Neutrophil (primary cell): ENCODE data around the gene PADI2.

ENCODE experiments used
- H3K27ac ChIP-seq: fragments of 200-600 bp; sonication (generic); 2 replicates; pipeline ENCODE4 v1.5.1; 2016; ENCODE audit warnings: mild to moderate bottlenecking, moderate library complexity
- H3K27me3 ChIP-seq: fragments of 200-600 bp; sonication (generic); 2 replicates; pipeline ENCODE4 v1.6.0; 2016; ENCODE audit warnings: mild to moderate bottlenecking
- H3K36me3 ChIP-seq: fragments of 200-600 bp; sonication (generic); 2 replicates; pipeline ENCODE4 v1.5.1; 2017
- H3K4me1 ChIP-seq, 2 experiments: fragments of 200-600 bp in 1 of 2; sonication (generic) in 1 of 2; 1 replicate in 1 of 2; 2 replicates in 1 of 2; pipeline versions ENCODE4 v1.5.1 to v1.6.1; 2013 to 2016; ENCODE audit warnings: low read depth in 1 of 2, low read length in 1 of 2, mild to moderate bottlenecking in 1 of 2, moderate library complexity in 1 of 2; ENCODE audit not compliant: control insufficient read depth in 1 of 2, insufficient read depth in 1 of 2
- H3K4me3 ChIP-seq, 2 experiments: fragments of 200-600 bp in 1 of 2; sonication (generic) in 1 of 2; 1 replicate in 1 of 2; 2 replicates in 1 of 2; pipeline ENCODE4 v1.5.1; 2013 to 2016; ENCODE audit warnings: low read depth in 1 of 2, low read length in 1 of 2, mild to moderate bottlenecking in 1 of 2, moderate library complexity in 1 of 2
- H3K9me3 ChIP-seq: fragments of 200-600 bp; sonication (generic); 2 replicates; pipeline ENCODE4 v1.5.1; 2016
- TF ChIP-seq, protein P1 (sequence below): fragments of 200-600 bp; sonication (generic); IDR thresholded peaks from 2 replicates; pipeline ENCODE4 v1.5.1; 2016; ENCODE audit warnings: antibody characterized with exemption

PADI2 gene

GRCh38 chr1:17082761-17083160 is 36.5 kb downstream of the PADI2 start:
- TF ChIP-seq, protein P1, sequence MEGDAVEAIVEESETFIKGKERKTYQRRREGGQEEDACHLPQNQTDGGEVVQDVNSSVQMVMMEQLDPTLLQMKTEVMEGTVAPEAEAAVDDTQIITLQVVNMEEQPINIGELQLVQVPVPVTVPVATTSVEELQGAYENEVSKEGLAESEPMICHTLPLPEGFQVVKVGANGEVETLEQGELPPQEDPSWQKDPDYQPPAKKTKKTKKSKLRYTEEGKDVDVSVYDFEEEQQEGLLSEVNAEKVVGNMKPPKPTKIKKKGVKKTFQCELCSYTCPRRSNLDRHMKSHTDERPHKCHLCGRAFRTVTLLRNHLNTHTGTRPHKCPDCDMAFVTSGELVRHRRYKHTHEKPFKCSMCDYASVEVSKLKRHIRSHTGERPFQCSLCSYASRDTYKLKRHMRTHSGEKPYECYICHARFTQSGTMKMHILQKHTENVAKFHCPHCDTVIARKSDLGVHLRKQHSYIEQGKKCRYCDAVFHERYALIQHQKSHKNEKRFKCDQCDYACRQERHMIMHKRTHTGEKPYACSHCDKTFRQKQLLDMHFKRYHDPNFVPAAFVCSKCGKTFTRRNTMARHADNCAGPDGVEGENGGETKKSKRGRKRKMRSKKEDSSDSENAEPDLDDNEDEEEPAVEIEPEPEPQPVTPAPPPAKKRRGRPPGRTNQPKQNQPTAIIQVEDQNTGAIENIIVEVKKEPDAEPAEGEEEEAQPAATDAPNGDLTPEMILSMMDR: no peak
- peak overlapping the region; percentile 66 for H3K27ac ChIP-seq
- H3K4me1 ChIP-seq: peaks cover 27 to 60% of the 10 kb centered on the region in 2 experiments
- H3K36me3 ChIP-seq: peaks cover 100% of the 10 kb centered on the region
- H3K4me3 ChIP-seq: no peak overlapping the region
- H3K27me3 ChIP-seq: no peaks in the 10 kb centered on the region
- no peaks in the 10 kb centered on the region for H3K9me3 ChIP-seq

GRCh38 chr1:17081439-17081838 is 37.8 kb downstream of the PADI2 start:
- peaks cover 27 to 54% of the 10 kb centered on the region in 2 experiments for H3K4me1 ChIP-seq

DNA sequence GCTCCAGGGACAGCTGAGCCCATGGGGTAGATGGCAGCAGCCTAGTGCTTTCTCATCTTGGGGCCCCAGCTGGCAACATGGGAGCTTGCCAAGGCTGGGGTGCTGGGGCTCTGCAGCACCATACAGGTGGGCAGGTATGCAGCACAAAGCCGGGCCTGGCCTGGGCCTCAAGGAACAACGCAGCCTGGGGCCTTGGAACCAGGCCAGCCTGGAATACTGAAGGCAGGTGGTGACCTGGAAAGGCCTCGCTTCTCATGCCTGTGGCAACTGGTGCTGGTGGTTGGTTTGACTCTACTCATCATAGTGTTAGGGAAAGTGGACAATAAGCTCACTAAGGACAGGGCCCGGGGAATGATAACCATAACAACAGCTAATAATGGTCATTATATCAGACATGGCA is 38.4 kb downstream of the PADI2 start:
- H3K27ac ChIP-seq: peak overlapping the region; percentile 66
- peaks cover 98% of the 10 kb centered on the region for H3K36me3 ChIP-seq
- peaks cover 30 to 55% of the 10 kb centered on the region in 2 experiments for H3K4me1 ChIP-seq
- H3K4me3 ChIP-seq: no peak overlapping the region
- H3K27me3 ChIP-seq: no peaks in the 10 kb centered on the region
- no peaks in the 10 kb centered on the region for H3K9me3 ChIP-seq
- TF ChIP-seq, protein P1: no peak

More at GRCh38 chr1:17081439-17081838, 37.8 kb downstream of the PADI2 start:
- H3K9me3 ChIP-seq: no peaks in the 10 kb centered on the region
- no peaks in the 10 kb centered on the region for H3K27me3 ChIP-seq
- TF ChIP-seq, protein P1: no peak
- H3K4me3 ChIP-seq: no peak overlapping the region
- peaks cover 100% of the 10 kb centered on the region for H3K36me3 ChIP-seq
- peak overlapping the region; percentile 66 for H3K27ac ChIP-seq

GRCh38 chr1:17080085-17080759 is 39.0 kb downstream of the PADI2 start:
- Histone ChIP-seq H3K9me3 (no peaks in the 10 kb centered on the region), H3K27me3 (no peaks in the 10 kb centered on the region), H3K4me3 (no peak overlapping the region), H3K4me1 (peaks cover 36 to 55% of the 10 kb centered on the region in 2 experiments), H3K36me3 (peaks cover 98% of the 10 kb centered on the region), H3K27ac (peak overlapping the region; percentile 66)
- TF ChIP-seq, protein P1: no peak

- Histone ChIP-seq H3K27ac (peak overlapping the region; percentile 33), H3K36me3 (peaks cover 98% of the 10 kb centered on the region), H3K4me1 (peaks cover 44 to 56% of the 10 kb centered on the region in 2 experiments), H3K9me3 (no peaks in the 10 kb centered on the region), H3K4me3 (no peak overlapping the region), H3K27me3 (no peaks in the 10 kb centered on the region)
- TF ChIP-seq, protein P1: no peak
Measured at GRCh38 chr1:17078991-17079868, 40.0 kb downstream of the PADI2 start.
